GM18873 (cell line): ENCODE results near the gene IRF2.

Source experiments
- ATAC-seq: cut with Tn5 transposase; IDR thresholded peaks from one replicate; pipeline ENCODE4 v1.9.1; 2021; ENCODE audit warnings: mild to moderate bottlenecking, moderate library complexity, moderate number of reproducible peaks; ENCODE audit not compliant: unreplicated experiment, low FRiP score

The IRF2 gene

DNA sequence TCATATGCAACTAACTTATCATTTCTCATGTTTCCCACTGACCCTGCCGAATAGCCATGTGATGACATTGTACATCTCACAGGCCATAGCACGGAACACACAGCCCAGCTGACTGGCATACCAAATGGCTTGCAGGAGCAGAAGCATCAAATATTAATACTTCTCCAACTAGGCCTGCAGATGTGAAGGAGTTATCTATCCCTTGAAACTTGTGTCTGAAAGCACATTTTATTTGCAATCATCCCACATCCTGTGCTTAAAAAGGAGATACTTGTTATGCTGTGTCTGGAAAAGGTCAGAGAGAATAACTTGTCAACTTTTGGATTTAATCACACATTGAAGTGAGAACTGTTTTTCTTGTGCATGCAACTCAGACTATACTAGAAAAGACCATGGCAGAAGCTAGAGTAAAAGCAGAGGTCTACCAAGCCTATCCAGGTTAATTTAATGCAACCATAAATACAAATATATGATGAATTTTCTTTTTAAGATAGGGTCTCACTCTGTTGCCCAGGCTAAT is 100.4 kb downstream of the IRF2 start:
- ATAC-seq: no peak

DNA sequence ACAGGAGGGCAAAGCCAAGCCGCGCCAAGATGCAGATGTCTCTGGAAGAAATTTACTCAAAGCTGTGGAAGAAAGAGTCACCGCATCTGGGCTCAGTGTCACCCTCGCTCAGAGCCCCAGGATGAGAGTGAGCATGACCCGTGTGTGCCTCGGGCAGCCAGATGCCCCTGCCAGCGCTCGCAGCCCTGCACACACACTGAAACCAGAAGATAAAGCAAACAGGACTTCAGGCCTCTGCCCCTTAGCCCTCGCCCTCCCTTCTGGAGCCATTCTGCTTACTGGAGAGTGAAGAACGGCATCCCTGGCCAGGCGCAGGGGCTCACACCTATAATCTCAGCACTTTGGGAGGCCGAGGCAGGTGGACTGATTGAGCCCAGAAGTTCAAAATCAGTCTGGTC is 103.0 kb downstream of the IRF2 start:
- ATAC-seq: no peak

DNA sequence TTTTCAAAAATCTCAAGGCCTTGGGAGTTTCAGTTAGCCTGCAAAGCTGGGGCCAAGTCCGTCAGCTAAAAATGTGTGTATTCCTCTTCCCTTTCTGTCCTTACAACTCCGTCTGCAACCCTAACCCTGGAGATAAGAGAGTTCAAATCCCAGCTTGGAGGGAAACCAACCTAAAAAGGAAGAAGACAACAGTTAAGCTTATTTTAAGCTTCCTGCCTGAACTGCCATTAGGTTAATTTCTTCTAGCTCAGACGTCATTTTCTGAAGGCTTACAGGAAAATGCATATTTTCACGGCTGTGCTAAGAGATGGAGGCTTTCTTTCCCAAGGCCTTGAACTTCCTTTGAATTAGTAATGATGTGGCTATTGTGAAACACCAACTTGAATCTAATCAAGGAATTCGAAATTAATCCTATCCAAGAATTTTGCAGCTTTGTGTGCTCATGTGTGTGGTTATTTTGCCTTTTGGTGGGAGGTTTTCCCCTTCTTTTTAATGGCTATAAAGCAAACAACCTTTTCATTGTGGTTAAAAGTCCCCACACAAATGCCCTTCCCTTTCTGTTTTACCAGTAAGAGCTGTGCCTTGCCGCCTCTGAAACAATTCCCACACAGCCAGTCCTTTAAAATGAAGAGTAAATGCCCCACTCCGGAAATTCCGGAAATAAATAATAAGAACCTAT is 103.5 kb downstream of the IRF2 start:
- no peak for ATAC-seq

DNA sequence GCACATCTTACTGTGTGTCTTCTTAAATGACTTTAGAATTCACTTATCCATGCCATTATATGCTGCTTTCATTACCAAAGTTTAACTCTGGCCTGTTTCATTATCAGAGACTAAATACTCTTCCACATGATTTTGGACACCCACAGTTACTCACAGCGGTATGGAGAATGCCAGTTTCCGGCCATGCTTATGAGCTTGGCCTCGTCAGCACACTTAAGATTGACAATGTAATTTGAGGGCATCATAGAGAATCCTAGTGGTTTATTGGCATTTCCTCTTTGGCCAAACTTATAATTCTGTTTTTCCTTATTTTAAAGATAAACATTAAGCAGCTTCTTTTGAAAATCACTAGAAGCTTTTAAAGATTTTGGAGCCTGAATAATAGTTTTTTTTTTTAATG is 104.5 kb downstream of the IRF2 start:
- no peak for ATAC-seq

DNA sequence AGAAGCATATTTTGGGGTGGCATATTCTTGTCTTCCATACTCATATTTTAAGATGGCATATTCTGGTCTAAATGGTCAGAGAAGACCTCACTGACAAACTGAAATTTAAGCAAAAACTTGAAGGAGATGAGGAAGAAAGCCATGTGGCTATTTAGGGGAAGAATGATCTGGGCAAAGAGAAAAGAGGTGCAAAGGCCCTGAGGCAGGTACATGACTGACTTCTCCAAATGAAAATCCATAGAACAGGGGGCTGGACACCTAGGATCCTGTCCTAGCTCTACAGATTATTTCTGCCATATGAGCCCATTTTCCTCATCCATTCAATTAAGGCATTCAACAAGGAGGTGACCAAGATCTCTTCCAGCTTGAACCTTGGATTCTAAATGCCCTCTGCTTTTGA is 105.6 kb downstream of the IRF2 start:
- ATAC-seq: no peak

DNA sequence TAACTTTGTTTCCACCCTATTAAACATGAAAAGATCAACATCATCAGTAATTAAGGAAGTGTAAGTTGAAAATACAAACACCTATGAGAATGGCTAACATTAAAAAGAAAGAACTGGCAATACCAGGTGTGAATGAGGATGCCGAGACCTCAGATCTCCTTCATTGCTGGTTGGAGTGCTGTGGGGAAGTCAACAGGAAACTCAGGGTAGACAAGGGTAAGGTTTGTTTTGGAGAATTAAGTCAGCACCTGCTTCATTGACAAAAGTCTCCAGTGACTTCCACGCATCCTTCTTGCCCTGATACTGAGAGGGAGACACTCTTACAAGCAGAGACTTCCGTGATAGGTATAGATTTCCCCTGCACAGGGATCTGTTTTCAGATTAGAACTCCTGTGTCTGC is 106.1 kb downstream of the IRF2 start:
- no peak for ATAC-seq

DNA sequence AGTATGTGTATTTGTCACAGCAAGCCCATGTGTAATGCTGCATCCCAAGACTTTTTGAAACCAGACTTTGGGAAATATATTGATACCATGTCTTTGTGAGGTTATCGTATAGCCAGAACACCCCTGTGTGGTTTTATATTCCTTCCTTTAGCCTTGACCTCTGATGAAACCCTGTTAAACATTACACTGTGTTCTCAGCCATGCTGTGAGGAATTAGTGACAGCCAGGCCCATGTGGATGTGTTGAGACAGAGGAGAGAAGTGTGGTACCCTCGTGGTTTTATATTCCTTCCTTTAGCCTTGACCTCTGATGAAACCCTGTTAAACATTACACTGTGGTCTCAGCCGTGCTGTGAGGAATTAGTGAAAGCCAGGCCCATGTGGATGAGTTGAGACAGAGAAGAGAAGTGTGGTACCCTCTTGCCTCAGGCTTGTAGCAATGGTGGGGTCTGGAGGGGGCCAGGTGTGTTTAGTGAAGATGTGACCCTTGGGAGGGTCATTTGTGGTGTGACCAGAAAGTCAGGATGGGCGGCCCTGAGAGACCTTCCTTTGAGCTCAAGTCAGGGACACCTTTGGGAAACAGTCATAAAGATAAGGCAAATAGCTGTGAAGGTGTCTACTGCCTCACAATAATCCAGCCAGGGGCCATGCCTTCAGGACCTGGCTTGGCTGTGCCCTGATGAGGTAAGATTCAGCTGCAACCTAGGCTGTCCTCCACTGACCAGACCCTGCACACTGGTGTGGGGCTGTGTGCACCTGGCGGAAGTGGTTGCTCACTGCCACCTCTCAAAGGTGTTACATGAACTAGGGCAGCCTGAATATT is 110.0 kb downstream of the IRF2 start:
- peak; percentile 68 for ATAC-seq

DNA sequence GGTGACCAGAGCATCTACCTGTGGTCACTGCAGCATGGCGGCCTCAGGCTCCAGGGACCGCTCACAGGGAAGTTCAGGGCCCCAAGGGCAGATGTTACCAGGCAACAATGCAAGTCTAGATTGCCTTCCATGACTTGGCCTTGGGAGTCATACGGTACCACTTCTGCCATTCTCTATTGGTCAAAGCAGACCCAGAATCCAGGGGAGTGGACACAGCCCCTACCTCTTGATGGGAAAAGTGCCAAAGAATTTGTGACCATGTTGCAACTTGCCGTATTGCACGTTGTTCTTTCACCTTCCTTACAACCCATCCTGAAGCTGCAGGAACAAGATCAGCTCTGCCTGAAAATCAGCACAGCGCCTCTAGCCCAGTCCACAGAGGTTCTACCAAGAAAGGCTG is 111.1 kb downstream of the IRF2 start:
- ATAC-seq: no peak

DNA sequence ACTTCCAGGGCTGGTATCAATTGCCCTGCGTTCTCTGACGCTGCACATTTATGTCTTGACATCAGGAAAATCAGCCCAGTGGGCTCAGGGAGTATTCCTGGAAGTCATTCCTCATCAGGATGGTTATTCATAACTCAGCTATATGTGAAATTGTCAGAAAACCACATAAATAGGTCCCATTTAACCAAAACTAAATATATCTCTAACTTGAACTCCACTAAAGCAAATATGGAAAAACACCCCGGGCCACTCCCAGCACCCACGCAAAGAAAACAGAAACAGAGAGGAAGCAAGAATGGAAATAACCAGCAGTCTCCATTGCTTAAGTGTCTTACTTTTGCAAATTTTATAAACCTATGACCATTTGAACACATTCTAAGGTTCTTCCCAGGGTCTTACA is 112.0 kb downstream of the IRF2 start:
- no peak for ATAC-seq

DNA sequence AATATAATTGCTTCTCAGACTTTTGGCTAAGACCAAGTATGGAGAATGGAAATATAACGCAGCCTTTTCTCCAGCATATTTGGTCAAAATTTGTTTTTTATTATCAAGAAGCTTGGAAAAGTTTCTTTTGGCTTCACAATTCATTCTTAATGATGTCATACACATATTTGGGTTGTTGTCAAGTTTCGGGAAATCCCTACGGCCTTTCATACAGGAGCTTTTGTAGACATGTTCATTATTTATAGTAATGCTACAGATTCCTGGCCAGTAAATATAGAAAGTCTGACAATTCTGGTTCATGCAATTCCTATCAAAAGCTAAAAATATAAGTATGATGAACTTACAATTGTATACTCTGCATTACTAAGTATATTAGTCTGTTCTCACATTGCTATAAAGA is 112.9 kb downstream of the IRF2 start:
- no peak for ATAC-seq

DNA sequence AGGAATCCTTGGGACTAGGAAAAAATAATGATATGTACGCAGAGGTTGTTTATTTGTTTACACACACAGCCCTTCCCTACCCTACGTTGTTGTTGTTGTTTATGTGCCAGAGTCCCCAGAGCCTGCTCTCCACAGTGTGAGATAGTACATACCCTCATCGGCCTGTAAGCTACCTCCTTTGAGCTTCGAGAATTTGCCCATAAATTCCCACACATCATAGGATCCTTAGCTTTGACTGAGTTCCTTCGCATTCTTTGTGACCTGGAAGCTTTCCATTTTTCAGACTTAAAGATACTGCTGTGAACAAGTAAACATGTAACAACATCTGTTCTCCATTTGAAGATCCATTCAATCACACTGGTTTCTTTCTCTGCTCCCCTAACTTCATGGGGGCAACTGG is 114.5 kb downstream of the IRF2 start:
- no peak for ATAC-seq

DNA sequence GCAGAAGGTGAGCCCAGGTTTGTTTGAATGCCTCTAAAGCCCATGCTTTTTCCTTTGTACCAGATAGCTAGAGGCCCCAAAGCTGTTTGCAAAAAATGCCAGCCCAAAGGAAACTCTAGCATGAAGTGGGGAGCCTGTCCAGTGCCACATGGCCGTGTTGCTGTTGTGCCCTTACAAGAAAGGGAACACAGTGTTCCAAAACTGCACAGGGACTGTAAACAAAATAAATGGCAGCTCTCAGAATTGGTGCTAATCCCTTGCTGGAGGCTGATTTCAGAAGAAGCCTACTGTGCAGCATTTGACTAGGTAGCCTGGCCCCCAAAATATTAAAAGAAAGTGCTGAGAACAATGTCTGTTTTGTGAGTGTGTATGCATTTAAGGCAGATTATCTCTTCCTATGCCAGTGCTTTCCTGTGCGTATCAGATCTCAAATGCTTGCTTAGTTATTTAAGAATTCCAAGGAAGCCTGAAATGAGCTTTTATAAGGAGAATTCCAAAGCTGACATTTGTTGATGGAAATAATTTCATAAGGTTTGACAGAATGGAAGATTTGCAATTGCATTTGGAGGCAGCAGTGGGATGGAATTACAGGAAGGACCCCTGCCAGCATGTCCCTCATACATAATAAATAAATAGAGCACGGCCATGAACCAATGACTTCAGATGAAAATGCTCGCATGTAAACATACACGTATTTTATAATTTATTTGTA is 115.7 kb downstream of the IRF2 start:
- no peak for ATAC-seq

DNA sequence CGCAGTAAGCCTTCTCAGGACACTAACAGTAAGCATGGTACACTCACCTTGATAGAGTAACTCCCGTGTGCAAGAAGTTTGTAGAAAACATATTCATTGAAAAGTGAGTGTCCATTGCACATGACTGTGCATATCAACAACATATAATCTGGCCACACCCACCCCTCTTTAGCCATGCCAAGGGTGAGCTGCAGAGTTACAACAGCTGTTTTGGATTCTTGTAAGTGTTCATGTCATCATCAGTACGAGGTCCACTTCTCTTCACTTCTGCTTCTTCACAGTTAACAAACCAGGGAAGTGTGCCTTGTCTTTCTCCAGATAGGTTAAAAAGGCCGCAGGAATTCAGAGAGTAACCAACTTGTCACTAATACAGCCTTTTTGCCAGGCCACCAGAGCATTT is 116.6 kb downstream of the IRF2 start:
- ATAC-seq: no peak

DNA sequence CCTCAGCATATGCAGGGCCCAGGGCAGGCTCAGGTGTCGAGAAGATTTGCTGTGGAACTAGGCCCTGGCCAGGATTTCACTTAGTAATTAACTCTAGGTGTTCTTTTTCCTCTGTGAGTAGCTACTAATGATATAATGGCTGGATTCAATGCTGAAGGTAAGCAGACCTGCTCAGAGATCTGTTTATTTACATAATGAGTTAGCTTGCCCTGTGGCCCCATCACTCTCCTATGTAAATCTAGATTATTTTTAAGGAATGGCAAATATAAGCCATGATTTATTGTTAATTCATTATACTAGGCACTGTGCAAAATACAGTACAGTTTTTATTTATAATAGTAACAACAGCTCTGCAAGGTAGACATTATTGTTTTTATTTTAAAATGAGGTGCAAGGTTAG is 117.2 kb downstream of the IRF2 start:
- no peak for ATAC-seq

DNA sequence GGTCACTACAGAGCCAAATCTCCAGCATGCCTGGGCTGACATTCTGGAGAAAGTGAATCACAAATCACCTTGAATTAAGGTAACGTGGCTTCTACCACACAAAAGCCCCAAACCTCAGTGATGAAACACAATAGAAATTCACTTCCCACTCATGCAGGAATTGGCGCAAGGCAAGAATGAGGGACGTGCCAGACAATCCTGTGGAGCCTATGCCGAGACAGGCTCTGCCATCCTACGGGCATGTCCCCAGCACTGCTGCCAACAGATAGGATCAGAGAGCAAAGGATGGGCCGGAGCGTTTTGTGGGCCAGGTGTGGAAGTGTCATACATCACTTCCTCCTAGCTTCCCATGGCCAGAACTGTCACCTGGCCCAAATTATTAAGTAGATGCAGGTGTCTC is 118.0 kb downstream of the IRF2 start:
- ATAC-seq: no peak

DNA sequence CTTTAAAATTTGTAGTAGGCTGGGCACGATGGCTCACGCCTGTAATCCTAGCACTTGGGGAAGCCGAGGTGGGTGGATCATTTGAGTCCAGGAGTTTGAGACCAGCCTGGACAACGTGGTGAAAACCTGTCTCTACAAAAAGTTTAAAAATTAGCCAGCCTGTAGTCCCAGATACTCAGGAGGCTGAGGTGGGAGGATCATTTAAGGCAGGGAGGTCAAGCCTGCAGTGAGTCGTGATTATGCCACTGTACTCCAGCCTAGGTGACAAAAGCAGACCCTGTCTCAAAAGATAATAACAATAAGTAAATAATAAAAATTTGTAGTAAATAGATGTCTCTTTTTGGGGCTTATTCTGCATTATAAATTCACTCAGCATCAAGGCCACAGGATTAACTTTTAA is 118.5 kb downstream of the IRF2 start:
- ATAC-seq: no peak

DNA sequence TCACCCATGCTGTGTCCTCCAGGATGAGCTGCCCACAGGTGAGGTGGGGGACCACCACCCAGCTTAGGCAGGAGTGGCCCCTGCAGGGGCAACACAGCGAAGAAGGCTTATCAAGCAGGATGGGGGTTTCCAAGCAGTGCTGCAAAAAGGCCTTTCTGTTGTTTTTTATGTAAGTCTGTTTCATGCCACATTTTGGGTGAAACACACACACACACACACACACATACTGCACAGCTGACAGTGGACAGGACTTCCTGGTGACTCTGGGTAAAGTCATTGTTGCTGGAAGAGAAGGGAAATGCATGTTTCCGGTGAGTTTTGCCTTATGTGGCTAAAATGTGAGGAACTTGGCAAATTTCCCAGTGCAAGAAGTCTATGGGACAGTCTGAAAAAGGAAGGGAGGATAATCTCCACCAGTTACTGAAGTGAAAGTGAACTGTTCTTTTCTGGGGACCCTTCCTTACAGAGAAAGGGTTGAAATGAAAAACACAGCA is 119.2 kb downstream of the IRF2 start:
- ATAC-seq: no peak

DNA sequence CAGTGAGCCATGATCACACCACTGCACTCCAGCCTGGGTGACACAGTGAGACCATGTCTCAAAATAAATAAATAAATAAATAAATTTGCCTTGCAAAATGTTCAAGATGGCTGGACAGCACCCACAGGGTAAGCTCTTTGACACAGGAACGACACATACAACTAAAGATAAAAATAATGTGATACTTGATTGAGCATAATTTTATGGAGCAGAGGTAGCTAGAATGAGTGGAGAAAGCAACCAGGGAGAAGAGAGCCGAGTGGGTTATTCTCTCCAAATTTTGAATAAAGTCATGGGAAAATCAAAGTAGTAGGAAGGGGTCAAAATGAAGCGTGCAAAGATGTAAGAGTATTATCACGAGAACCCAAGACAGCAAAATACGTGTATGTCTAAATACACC is 121.5 kb downstream of the IRF2 start:
- no peak for ATAC-seq

DNA sequence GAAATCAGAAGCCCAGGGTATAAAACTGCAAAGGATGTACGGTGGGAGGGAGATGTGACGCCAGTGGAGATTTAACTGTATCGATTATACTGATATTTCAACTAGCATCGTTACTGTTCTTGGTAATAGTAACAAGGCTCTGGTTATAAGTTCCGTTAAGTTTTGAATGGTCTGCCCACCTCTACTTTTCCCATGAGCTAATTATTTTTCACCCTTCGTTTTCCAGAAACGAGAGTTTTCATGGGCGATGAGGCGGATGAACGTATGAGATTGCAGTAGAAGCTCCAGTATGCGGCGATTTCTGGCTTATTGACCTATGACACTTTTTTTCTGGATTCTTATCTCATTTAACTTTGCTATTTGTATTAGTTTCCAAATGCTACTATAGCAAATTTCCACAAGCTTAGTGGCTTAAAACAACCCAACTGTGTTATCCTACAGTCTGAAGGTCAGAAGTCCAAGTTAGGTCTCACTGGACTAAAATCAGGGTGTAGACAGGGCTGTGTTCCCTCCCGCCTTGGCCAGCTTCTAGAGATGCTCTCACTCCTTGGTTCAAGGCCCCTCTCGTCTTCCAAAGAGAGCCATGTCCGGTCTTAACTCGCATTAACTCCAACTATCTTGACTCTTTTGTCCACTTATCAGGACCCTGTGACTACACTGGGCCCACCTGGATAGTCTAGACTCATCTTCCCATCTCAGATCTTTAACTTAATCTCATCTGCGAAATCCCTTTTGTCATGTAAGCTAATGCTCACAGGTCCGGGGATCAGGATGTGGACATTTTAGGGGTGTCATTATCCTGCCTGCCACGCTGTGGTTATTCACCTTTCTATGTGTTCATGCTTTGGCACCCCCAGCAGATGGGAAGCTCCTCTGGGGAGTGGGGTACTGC is 122.5 kb downstream of the IRF2 start:
- ATAC-seq: no peak

DNA sequence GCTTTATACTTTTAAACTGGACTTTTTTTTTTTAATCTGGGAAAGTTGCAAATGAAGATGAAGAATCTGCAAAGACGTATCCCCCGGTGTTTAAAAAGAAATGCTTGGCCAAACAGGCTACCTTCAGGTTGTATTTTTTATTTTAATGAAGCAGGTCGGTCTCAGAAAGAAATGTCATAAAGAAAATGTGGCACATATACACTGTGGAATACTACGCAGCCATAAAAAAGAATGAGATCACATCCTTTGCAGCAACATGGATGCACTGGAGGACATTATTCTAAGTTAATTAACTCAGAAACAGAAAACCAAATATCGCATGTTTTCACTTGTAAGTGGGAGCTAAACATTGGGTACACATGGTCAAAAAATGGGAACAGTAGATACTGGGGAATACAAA is 123.4 kb downstream of the IRF2 start:
- no peak for ATAC-seq
